GM12891 (cell line): ENCODE results near the gene POU6F2.

ENCODE experiments used
- DNase-seq: peaks from one replicate; pipeline ENCODE4 v3.0.0; 2011; ENCODE audit warnings: low spot score; ENCODE audit not compliant: insufficient read length
- FAIRE-seq: peaks from 2 replicates; lab custom pipeline; 2011; peaks lifted over from hg19 to GRCh38; lab: Jason Lieb, UNC
- PAX5 ChIP-seq: IDR thresholded peaks from 2 replicates; pipeline ENCODE4 v1.6.1; 2011; ENCODE audit warnings: low read length, moderate library complexity, mild to moderate bottlenecking; ENCODE audit not compliant: insufficient read depth, severe bottlenecking
- POLR2A ChIP-seq: IDR thresholded peaks from 2 replicates; pipeline ENCODE4 v1.6.1; 2011; ENCODE audit warnings: low read depth, low read length, control low read depth
- POLR2AphosphoS5 ChIP-seq: IDR thresholded peaks from 2 replicates; pipeline ENCODE4 v1.6.1; 2011; ENCODE audit warnings: low read depth, low read length, control low read depth
- POU2F2 ChIP-seq: IDR thresholded peaks from 2 replicates; pipeline ENCODE4 v1.6.1; 2011; ENCODE audit warnings: low read depth, mild to moderate bottlenecking, control low read depth, low read length, moderate library complexity
- SPI1 ChIP-seq: IDR thresholded peaks from 2 replicates; pipeline ENCODE4 v1.6.1; 2011; ENCODE audit warnings: low read depth, low read length, control low read depth
- TAF1 ChIP-seq: IDR thresholded peaks from 2 replicates; pipeline ENCODE4 v1.6.1; 2011; ENCODE audit warnings: low read depth, low read length, control low read depth

POU6F2 gene

DNA sequence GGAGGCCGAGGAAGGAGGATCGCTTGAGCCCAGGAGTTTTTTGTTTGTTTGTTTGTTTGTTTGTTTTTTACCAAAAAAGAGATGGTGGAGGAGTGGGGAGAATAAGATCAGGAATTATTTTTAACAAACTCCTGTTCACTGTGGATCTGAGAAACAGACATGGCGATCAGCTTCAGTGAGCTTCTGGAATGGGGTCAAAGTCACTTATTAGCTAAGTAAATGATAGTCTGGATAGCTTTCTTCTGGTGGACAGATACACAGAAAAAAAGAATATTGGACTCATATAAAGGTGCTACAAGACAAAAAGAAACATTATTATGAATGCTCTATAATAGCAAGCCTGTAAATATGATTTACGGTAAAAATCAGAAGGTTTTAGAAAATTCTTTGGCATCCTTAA is 85.1 kb downstream of the POU6F2 start:
- FAIRE-seq (no peak), DNase-seq (no peak)
- TF ChIP-seq SPI1, result no peak
- no peak for TF ChIP-seq POLR2A
- TF ChIP-seq PAX5, result no peak
- TF ChIP-seq TAF1, result no peak
- no peak for TF ChIP-seq POU2F2
- no peak for TF ChIP-seq POLR2AphosphoS5

DNA sequence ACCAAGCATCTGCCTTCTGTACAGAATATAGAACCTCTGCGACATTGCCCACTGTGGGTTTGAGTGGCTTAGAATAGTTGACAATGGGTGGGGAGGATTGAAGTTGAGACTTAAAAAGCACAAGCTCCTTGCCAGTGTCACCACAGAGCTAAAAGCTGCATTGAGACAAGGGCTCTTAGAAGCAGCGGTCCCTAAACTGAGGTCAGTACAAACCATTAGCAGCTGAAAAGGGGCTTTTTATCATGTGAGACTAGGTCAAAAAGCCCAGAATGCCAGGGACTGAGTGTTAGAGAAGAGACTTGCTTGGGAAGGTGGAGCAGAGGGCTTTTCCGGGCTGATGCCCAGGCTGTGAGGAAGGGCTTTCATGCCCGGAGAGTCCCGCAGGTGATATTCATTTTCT is 91.3 kb downstream of the POU6F2 start:
- FAIRE-seq (no peak), DNase-seq (no peak)

DNA sequence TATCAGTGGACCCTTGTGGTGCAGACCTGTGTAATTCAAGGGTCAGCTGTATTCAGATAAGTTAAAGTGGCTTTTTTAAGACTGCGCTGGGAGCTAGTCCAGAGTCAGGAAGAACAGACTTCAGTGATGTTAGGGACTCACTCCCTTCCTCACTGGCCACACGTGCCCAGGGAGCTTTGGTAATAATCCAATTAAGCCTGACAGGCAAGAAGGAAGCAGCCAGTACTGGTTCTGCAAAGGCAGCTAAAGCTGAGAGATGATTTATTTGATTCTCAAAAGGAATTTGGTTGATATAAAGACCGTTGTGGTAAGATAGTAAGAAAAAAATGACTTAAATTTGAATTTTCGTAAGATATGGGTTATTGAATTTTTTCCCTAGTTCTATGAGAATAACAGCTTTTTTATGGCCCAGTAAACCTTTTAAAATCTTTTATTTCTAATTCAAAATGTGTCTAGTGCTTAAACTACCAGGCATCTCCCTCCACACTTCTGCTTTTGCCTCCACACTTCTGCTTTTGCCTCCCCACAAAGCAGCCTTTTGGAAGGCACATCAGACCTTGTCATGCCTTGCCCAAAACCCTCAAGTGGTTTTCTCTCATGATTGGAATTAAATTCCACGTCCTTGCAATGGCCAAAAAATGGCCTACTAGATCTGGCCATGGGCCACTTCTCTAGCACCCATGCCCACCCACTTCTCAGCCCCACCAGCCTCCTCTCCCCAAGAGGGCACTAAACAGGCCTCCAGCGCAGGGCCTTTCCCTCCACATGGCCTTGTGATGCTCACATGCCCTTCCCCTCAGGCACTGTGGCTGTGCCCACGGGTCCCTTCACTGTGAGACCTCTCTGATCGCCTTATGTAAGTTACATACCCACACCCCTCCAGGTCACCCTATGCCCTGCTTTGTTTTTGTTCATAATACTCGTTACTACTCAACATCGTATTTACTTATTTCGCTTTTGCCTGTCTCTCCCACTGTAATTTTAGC is 92.5 kb downstream of the POU6F2 start:
- DNase-seq (no peak), FAIRE-seq (no peak)
- TF ChIP-seq TAF1 (no peak), POLR2A (no peak), SPI1 (peak; percentile 82)

More for the DNA sequence above, 91.3 kb downstream of the POU6F2 start:
- no peak for TF ChIP-seq POLR2A

DNA sequence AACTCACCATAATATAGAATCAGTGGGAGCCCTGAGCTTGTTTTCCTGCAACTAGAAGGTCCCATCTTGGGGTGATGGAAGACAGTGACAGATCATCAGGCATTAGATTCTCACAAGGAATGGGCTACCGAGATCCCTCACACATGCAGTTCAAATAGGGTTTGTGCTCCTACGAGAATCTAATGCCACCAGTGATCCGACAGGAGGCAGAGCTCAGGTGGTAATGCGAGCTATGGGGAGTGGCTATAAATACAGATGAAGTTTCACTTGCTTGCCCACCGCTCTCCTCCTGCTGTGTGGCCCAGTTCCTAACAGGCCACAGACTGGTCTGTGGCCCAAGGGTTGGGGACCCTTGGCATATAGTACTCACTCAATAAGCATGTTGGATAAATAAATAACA is 93.4 kb downstream of the POU6F2 start:
- DNase-seq (no peak), FAIRE-seq (no peak)
- no peak for TF ChIP-seq POLR2AphosphoS5
- TF ChIP-seq PAX5, result no peak
- TF ChIP-seq TAF1, result no peak
- TF ChIP-seq POU2F2, result no peak
- no peak for TF ChIP-seq SPI1
- no peak for TF ChIP-seq POLR2A

DNA sequence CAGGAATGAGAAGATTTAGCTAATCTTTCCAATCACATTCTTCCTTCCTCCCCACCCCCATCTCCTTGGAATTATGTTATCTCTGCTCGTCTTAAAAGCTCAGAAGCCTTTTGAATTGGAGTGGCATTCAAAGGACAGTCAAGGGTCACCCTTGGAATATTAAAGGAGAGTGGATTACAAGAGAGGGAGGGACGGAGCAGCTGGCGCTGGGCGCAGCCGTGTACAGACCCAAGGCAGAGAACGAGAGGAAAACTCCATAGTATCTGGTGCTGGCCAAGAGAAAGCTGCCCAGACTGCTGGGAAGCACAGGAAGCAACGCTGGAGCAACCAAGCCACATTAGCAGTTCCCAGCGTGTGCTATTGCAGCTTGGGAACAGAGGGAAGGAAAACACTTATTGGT is 95.7 kb downstream of the POU6F2 start:
- TF ChIP-seq PAX5 (no peak), TAF1 (no peak)
- FAIRE-seq (no peak), DNase-seq (no peak)

DNA sequence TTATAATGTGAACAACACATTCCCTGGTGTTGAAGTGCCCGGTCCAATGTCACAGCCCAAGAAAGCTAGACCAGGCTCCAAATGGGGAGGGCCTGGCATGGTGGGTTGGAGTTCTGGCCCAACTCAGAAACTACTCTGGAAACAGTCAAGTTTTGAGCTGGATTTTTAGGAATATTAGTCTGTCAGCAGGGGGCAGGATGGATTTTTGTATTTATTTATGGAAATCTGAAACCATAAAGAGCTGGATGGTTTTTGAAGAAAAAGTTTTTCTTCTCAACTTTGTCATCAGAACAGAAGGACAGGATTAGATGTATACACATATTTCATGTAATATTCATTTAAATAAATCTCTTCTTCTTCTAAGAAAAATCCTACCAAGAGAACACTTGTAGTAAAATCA is 97.5 kb downstream of the POU6F2 start:
- no peak for DNase-seq
- TF ChIP-seq PAX5, result no peak
- no peak for TF ChIP-seq POLR2AphosphoS5
- no peak for TF ChIP-seq POLR2A
- TF ChIP-seq SPI1, result no peak
- TF ChIP-seq TAF1, result no peak
- no peak for TF ChIP-seq POU2F2
- no peak for FAIRE-seq

- FAIRE-seq (no peak), DNase-seq (no peak)
- TF ChIP-seq POLR2A, result no peak
- TF ChIP-seq SPI1, result no peak
- no peak for TF ChIP-seq PAX5
- TF ChIP-seq POLR2AphosphoS5, result no peak
- TF ChIP-seq TAF1, result no peak
- no peak for TF ChIP-seq POU2F2
Measured at GRCh38 chr7:39083781-39084180, 106.1 kb downstream of the POU6F2 start.

- DNase-seq (no peak), FAIRE-seq (no peak)
- no peak for TF ChIP-seq SPI1
- no peak for TF ChIP-seq POU2F2
- no peak for TF ChIP-seq TAF1
- no peak for TF ChIP-seq POLR2AphosphoS5
- TF ChIP-seq POLR2A, result no peak
- no peak for TF ChIP-seq PAX5
Measured at GRCh38 chr7:39084349-39084748, 106.6 kb downstream of the POU6F2 start.

DNA sequence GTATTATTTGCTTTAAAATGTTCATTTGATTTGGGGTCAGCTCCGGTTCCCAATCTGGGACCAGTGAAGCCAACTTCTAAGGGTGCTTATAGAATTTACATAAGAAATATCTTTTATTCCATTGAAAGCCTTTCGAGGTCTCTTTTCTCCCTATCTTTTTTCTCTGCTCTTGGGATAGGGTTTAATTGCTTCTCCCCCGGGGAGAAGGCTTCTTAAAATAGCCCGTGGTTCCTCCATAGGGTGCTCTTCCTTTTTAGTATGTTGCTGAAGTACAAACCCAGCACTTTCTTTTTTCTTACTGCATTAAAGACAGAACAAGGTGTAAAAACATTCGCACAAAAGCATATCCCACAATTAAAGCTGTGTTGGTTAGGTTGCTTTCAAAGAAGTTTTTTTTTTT is 107.5 kb downstream of the POU6F2 start:
- no peak for TF ChIP-seq PAX5
- no peak for TF ChIP-seq POLR2A
- TF ChIP-seq TAF1, result no peak
- TF ChIP-seq POLR2AphosphoS5, result no peak
- TF ChIP-seq SPI1, result no peak
- TF ChIP-seq POU2F2, result no peak
- DNase-seq (no peak), FAIRE-seq (no peak)

DNA sequence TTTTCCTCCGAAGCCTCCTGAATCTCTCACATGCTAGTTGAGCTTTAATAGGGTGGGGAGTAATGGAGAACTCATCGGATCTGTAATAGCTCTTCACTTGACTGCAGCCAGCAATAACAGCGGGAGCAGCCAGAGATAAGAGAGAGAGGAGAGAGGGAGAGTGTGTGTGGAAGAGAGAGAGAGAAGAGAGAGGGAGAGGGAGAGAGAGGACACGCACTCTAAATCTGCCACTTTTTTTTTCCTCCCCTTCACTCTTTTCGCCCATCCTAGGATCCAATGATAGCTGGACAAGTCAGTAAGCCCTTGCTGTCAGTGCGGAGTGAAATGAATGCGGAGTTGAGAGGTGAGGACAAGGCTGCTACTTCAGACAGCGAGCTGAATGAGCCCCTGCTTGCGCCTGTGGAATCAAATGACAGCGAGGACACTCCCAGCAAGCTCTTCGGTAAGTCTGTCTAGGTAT is 107.9 kb downstream of the POU6F2 start:
- TF ChIP-seq POU2F2 (no peak), TAF1 (no peak), PAX5 (no peak), POLR2AphosphoS5 (no peak), SPI1 (no peak), POLR2A (no peak)
- DNase-seq, result no peak
- no peak for FAIRE-seq
